ENCODE measurements around the gene RAB3B.

The RAB3B gene

DNA sequence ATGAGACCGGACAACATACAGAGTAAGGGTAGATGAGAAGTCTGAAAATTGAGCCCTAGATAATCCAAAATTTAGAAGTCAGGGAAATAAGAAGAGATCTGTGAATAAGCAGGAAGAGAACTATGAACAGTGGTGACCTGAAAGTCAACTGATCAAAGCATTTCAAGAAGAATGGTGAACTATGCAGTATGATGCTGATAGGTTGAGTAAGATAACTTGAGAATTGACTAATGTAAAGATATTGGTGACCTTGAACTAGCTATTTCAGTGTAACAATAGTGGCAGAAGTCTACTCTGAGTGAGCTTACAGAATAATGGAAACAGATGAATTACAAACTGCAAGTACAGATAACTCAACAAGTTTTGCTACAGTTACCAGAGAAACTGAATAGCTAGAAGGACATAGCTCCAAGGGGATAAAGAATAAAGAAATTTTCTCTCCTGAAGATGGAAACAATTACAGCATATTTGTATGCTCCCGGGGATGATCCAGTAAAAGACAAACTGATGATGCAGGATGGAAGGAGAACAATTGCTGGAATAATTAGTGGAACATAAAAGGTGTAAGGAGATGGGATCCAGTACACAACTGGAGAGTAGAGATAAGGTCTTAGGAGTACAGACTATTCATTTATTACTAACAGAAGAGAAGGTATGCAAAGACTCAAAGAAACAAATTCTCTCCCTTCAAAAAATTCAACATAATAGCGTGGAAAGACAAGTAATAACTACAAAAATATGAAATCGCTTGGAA is 122.8 kb downstream of the RAB3B start:
- no peak for DNase-seq

GRCh38 chr1:51863384-51863783 is 127.1 kb downstream of the RAB3B start:
- DNase-seq, result no peak

DNA sequence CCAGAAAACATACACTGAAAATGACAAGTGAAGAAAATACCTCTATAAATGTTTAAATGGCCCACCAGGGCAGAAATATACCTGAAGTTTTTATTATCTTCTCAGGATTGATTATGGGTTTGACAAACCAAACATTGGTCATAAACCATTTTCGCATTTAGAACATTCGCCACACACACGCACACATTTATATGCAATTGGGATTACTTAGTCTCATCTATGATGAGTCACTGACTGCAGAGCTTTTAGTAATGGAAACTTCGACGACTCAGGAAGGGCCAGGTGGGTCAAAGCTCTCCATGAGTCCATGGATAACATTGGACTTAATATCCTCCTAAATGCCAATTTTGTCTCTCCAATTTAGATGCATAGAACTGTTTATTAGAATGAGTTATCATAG is 128.8 kb downstream of the RAB3B start:
- DNase-seq, result no peak

- no peak for DNase-seq
These were observed 130.8 kb downstream of the RAB3B start for GRCh38 chr1:51859735-51860134.

- DNase-seq, result no peak
These were observed 131.2 kb downstream of the RAB3B start for GRCh38 chr1:51859333-51859732.

- no peak for DNase-seq
These were observed 131.6 kb downstream of the RAB3B start for GRCh38 chr1:51858892-51859291.
